ENCODE measurements around the gene CDNF.

Gene CDNF

GRCh38 chr10:14798636-14799035 is 39.2 kb downstream of the CDNF start:
- DNase-seq (ENCODE audit: low read depth in 2 of 3, low spot score in 2 of 3) = no peak

DNA sequence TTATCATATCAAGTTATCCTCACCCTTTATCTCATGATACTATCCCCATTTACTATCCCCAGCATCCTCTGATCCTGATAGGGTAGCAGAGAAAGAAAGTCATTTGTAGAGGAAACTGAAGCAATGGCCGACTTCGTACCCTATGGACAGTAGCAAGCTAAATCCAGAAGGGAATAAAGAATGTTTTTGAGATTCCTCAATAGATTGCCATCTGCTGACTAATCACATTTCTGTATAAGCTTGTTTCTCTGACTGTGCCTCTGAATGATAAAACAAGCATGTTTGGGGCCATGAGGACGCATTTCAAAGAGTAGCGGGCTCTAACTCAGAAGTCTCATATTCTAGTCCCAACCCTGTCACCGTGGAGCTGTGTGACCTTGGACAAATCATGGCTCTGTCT is 49.9 kb downstream of the CDNF start:
- DNase-seq (ENCODE audit: low read depth in 2 of 3, low spot score in 2 of 3) = no peak

DNA sequence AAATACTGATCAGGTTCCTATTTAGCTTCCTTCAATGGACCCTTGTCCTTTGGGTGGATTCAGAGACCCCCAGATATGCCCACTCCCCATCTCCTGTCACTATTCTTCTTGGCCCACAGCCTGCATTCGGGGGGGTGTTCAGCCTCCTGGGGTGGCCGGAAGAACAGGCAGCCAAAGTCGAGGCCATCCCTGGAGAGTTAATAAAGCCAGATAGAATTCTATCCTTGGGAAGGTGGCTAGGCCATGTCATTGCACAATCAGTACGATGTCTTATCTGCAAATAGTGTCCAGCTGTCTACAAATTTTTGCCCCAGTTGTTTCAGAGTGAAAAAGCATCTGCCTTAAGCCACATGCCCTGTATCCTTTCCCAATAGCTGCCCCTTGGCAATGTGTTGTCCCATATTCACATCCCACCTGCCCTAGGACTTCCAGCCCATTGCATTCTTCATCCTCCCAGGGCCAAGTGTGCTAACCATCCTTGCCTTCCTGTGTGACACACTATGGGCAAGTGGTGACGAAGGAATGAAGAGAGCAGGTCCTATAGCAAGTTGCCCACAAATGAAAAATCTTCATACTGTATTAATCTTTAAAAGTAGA is 53.3 kb downstream of the CDNF start:
- DNase-seq (ENCODE audit: low read depth in 2 of 3, low spot score in 2 of 3) = no peak

DNA sequence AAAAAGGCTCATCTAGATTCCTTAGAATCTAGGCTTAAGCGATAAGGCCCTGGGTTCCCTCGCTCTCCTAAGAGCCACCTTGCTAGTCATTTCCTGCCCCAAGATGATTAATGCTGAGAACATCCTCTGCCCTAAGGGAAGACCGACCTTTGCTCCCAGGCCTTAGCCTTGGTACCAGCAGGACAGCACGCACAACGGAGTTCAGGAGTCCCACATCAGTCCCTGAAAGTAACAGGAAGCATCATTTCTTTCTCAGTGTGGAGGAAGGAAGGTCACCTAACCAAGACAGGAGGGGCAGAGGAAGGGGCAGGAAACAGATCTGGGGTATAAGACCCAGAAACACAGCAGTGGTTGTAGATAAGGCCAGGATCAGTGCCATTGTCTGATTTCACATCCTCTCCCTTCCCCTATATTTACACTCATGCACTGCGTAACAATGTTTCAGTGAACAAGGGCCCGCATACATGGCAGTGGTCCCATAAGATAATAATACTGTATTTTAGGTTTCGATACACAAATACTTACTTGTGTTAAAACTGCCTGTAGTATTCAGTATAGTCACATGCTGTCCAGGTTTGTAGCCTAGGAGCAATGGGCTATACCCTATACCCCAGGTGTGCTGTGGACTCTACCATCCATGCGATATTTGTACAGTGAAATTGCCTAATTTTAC is 55.0 kb downstream of the CDNF start:
- no peak for DNase-seq (ENCODE audit: low read depth in 2 of 3, low spot score in 2 of 3)

DNA sequence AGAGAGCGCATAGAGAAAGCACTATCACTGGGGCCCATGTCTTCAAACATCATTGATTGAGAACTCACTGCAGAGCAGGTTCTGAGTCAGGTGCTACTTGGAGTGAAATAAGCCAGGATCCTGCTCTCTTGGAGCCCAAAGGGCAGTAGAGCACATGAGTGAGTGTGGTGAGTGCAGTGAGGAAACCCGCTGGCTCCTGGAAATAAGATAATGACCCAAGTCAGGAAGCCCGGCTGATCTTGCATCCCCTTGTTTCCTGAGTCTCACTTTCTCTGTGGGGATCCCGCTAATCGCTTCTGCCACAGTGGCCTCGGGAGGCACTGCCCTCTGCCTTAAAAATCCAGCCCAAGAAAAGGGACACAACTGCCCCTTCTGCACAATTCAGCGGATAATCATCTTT is 56.1 kb downstream of the CDNF start:
- DNase-seq (ENCODE audit: low read depth in 2 of 3, low spot score in 2 of 3) = no peak

DNA sequence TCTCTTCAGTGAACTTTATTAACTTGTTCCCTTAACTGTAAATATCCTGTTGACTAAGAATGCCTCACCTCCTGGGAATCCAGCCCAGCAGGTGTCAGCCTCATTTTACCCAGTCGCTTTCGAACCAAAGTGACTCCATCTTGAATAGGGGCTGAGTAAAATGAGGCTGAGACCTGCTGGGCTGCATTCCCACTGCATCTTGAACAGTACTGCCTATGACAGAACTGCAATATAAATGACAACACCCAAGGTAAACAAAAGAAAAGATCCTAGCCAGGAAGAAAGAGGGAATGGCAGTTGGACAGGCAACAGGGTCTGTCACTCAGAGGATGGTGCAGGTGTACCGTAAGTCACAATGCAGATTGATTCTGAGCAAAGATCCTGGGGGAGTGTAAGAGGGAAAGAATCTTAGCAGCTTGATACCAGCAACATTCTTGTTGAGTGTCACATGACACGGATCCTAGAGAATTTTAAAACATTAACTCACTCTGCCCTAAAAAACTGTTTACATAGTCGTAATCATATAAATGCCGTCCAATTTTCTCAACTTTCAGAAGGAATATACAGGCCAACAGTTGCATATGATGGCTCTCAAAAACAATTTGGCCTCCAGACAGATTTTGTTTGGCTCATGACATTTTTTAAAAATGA is 58.7 kb downstream of the CDNF start:
- DNase-seq (ENCODE audit: low read depth in 2 of 3, low spot score in 2 of 3) = no peak

- no peak for DNase-seq (ENCODE audit: low read depth in 2 of 3, low spot score in 2 of 3)
Observed at GRCh38 chr10:14776546-14776945, 61.3 kb downstream of the CDNF start.

GRCh38 chr10:14775656-14776055 is 62.2 kb downstream of the CDNF start:
- no peak for DNase-seq (ENCODE audit: low read depth in 2 of 3, low spot score in 2 of 3)

DNA sequence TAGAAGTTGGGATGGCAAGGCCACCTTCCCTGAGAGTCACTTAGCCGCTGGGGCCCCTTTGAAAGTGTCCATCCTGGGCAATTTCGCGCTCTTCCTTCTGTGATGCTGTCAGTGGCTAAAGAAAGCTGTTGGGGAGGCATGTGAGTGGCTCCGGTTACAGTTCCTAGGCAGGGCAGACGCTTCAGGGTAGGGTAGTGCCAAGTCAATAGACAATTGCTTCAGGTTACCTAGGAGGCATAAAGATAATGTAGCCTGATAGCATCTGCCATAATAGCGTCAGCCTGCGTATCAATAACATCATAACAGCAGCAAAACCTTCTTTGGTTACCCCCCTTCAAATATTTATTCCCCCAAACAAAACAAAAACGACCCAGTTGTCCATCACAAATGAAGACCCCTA is 63.0 kb downstream of the CDNF start, which contains the start of gene FAM107B:
Gene FAM107B (minus strand): TSS at position 101 of the 400 bp plus-strand sequence. CDS start 234 bp downstream, outside the sequence.
- DNase-seq (ENCODE audit: low read depth in 2 of 3, low spot score in 2 of 3) = no peak

- no peak for DNase-seq (ENCODE audit: low read depth in 2 of 3, low spot score in 2 of 3)
Observed at GRCh38 chr10:14774214-14774580, 63.6 kb downstream of the CDNF start.

DNA sequence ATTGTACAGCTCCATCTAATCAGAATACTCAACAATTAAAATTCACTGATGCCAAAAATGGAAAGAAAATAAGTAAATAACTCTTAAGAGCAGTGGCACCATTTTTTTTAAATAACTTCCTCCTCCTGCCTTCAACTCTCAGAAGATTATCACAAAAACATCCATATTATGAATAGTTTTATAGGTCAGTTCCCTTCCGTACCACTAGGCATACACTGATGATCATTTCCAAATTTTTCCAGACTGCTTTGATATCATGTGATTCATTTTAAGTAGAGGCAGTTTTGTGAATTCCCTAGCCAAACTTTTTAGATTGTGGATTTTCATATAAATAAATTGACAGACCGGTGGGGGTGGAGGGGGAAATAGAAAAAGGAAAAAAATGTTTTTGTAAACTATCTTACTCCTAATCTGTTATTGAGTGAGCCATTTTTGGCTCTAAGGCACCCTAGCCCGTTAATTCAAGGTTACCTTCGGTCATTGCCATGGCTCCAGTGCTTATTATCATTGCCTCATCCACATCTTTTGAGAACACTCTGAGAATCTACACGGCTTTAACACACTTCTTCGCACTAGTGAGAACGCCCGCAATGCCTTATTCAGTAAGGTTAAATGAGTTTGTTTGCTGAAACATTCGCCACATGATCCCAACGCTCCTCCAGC is 64.2 kb downstream of the CDNF start:
- DNase-seq (ENCODE audit: low read depth in 2 of 3, low spot score in 2 of 3) = no peak

DNA sequence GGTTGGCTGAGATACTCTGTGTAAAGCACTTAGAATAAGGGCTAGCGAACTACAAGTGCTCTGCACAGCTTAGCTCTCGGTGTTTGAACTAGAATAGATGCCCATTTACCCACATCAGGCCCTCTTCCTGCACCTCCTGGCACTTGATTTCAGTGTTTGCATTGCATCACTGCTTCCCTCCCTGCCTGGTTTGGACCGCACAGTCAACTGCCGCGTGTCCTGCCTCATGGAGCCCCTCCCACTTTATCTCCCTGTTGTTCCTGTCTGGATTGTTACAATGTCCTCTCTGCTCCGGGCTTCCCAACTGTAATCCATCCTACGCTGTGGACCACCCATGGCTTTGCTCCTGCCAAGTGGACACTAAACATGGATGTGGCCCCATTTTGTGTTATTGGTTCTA is 65.4 kb downstream of the CDNF start:
- DNase-seq (ENCODE audit: low read depth in 2 of 3, low spot score in 2 of 3) = no peak

DNA sequence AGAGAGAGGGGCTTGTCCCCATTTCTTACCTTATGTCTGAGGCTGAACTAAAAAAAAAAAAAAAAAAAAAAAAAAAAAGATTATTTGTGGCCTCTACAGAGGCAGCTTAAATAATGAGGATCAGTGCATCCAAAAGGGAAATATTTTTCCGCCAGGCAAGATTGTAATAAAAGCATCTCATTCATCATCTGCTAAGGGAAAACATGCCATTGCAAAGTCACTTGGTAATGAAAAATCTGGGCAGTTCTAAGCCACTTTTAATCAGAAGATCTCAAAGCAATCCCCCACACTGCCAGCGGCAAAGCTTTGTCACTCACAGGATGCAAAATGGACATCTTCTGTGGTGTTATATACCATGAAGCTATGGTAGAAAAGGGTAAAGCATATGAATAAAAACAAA is 66.9 kb downstream of the CDNF start:
- DNase-seq (ENCODE audit: low read depth in 2 of 3, low spot score in 2 of 3) = no peak

Data from activated CD8-positive, alpha-beta memory T cell treated with anti-CD3 and anti-CD28 coated beads for 48 hours (primary cell).